ENCODE data around the gene ARHGAP6.

ARHGAP6 gene

GRCh38 chrX:11119313-11119943, 546.3 kb downstream of the ARHGAP6 start:
- no peak overlapping the region for H3K4me3 ChIP-seq (ENCODE audit: low read depth, low read length)
- DNase-seq (ENCODE audit: low read depth) = no peak
- no peak for TF ChIP-seq CTCF (conservative IDR thresholded peaks at IDR 0.05; ENCODE audit: low read depth, low read length)

- no peak for DNase-seq (ENCODE audit: low read depth)
- no peak for TF ChIP-seq CTCF (conservative IDR thresholded peaks at IDR 0.05; ENCODE audit: low read depth, low read length)
- no peak overlapping the region for H3K4me3 ChIP-seq (ENCODE audit: low read depth, low read length)
These were observed 548.0 kb downstream of the ARHGAP6 start for GRCh38 chrX:11117745-11118144.

- peak; percentile 49 for DNase-seq (ENCODE audit: low read depth)
- H3K4me3 ChIP-seq (ENCODE audit: low read depth, low read length) = no peak overlapping the region
- TF ChIP-seq CTCF (conservative IDR thresholded peaks at IDR 0.05; ENCODE audit: low read depth, low read length) = no peak
These were observed 552.0 kb downstream of the ARHGAP6 start for GRCh38 chrX:11113731-11114130.

GRCh38 chrX:11111947-11112346, 553.8 kb downstream of the ARHGAP6 start:
- no peak for DNase-seq (ENCODE audit: low read depth)
- no peak for TF ChIP-seq CTCF (conservative IDR thresholded peaks at IDR 0.05; ENCODE audit: low read depth, low read length)
- peak overlapping the region; percentile 81 for H3K4me3 ChIP-seq (ENCODE audit: low read depth, low read length)

- peak; percentile 16 for TF ChIP-seq CTCF (conservative IDR thresholded peaks at IDR 0.05; ENCODE audit: low read depth, low read length)
- peak; percentile 78 for DNase-seq (ENCODE audit: low read depth)
- peak within 1 kb of the TSS; percentile 81 for H3K4me3 ChIP-seq (ENCODE audit: low read depth, low read length)
These were observed 554.5 kb downstream of the ARHGAP6 start, which contains the start of gene HCCS for GRCh38 chrX:11111037-11111851. TSS of gene HCCS (plus strand) at chrX:11111332. CDS start at chrX:11112061, 729 bp downstream.

GRCh38 chrX:11109968-11110367, 555.8 kb downstream of the ARHGAP6 start:
- no peak overlapping the region for H3K4me3 ChIP-seq (ENCODE audit: low read depth, low read length)
- no peak for DNase-seq (ENCODE audit: low read depth)

More at GRCh38 chrX:11109968-11110367, 555.8 kb downstream of the ARHGAP6 start:
- no peak for TF ChIP-seq CTCF (conservative IDR thresholded peaks at IDR 0.05; ENCODE audit: low read depth, low read length)

Measured in choroid plexus epithelial cell (primary cell).